Neural progenitor cell (in vitro differentiated cells): Measurements from ENCODE around the gene HOXD3. TPM values are rescaled to one million over a fixed set of nuclear protein-coding genes. Genes with fewer than 3 reads are reported as not detected.

Experiments
- DNase-seq: peaks from one replicate; pipeline ENCODE4 v3.0.0-alpha.2; 2016; ENCODE audit warnings: low spot score
- H2AFZ ChIP-seq: fragments of 200-600 bp; sonication (generic); replicated peaks from 2 replicates; pipeline ENCODE4 v1.6.1; 2016; ENCODE audit warnings: antibody characterized with exemption
- H3F3A ChIP-seq: fragments of 200-600 bp; sonication (generic); 2 replicates; pipeline ENCODE4 v1.6.1; 2016; ENCODE audit warnings: antibody characterized with exemption, low read depth
- H3K27ac ChIP-seq: fragments of 200-600 bp; sonication (generic); 2 replicates; pipeline ENCODE4 v1.5.1; 2016; ENCODE audit warnings: mild to moderate bottlenecking
- H3K27me3 ChIP-seq: fragments of 200-600 bp; sonication (generic); 2 replicates; pipeline ENCODE4 v1.6.1; 2016; ENCODE audit warnings: mild to moderate bottlenecking, moderate library complexity
- H3K36me3 ChIP-seq: fragments of 200-600 bp; sonication (generic); 2 replicates; pipeline ENCODE4 v1.5.1; 2016
- H3K4me1 ChIP-seq: fragments of 200-600 bp; sonication (generic); 2 replicates; pipeline ENCODE4 v1.6.1; 2016; ENCODE audit warnings: mixed run types
- H3K4me2 ChIP-seq: fragments of 200-600 bp; sonication (generic); 2 replicates; pipeline ENCODE4 v1.6.1; 2016
- H3K4me3 ChIP-seq: fragments of 200-600 bp; sonication (generic); 2 replicates; pipeline ENCODE4 v1.5.1; 2016
- H3K79me2 ChIP-seq: fragments of 200-600 bp; sonication (generic); 2 replicates; pipeline ENCODE4 v1.6.1; 2016; ENCODE audit warnings: low read depth
- H3K9ac ChIP-seq: fragments of 200-600 bp; sonication (generic); 2 replicates; pipeline ENCODE4 v1.6.1; 2016
- H3K9me3 ChIP-seq: fragments of 200-600 bp; sonication (generic); 2 replicates; pipeline ENCODE4 v1.5.1; 2016; ENCODE audit warnings: low read depth
- H4K20me1 ChIP-seq: fragments of 200-600 bp; sonication (generic); 2 replicates; pipeline ENCODE4 v1.6.1; 2016; ENCODE audit warnings: low read depth
- H3K27ac Mint-ChIP-seq: 3 replicates; pipeline ENCODE4 v1.8.0; 2021; ENCODE audit warnings: mixed read lengths
- H3K27me3 Mint-ChIP-seq: 2 replicates; pipeline ENCODE4 v1.8.0; 2022; ENCODE audit warnings: low read depth, mild to moderate bottlenecking, inconsistent platforms, moderate library complexity, mixed read lengths; ENCODE audit not compliant: insufficient read depth
- H3K36me3 Mint-ChIP-seq: 3 replicates; pipeline ENCODE4 v1.8.0; 2021; ENCODE audit warnings: mixed read lengths
- H3K4me1 Mint-ChIP-seq: 3 replicates; pipeline ENCODE4 v1.8.0; 2021; ENCODE audit warnings: mixed read lengths
- H3K4me3 Mint-ChIP-seq: 3 replicates; pipeline ENCODE4 v1.8.0; 2021; ENCODE audit warnings: mild to moderate bottlenecking, moderate library complexity, mixed read lengths
- H3K9me3 Mint-ChIP-seq: 3 replicates; pipeline ENCODE4 v1.8.0; 2020; ENCODE audit warnings: mixed read lengths
- EZH2 ChIP-seq: fragments of 200-600 bp; sonication (generic); IDR thresholded peaks from 2 replicates; pipeline ENCODE4 v1.6.1; 2017; ENCODE audit warnings: antibody characterized with exemption, mild to moderate bottlenecking, moderate library complexity
- EZH2phosphoT487 ChIP-seq: fragments of 200-600 bp; sonication (generic); IDR thresholded peaks from 2 replicates; pipeline ENCODE4 v1.6.1; 2017; ENCODE audit warnings: antibody characterized with exemption
- total RNA-seq: library from RNA; depleted of rRNA; stranded (reverse); fragments of >200 nt; gene quantifications from 2 replicates; pipeline ENCODE4 v1.2.3, GENCODE V29; 2015; ENCODE audit warnings: low replicate concordance
- TF ChIP-seq, protein P1 (sequence below): fragments of 200-600 bp; sonication (generic); IDR thresholded peaks from 2 replicates; pipeline ENCODE4 v1.5.1; 2017; ENCODE audit warnings: antibody characterized with exemption, mild to moderate bottlenecking

The HOXD3 gene
- total RNA-seq, 1 donor from 2014 or later, result not detected

DNA sequence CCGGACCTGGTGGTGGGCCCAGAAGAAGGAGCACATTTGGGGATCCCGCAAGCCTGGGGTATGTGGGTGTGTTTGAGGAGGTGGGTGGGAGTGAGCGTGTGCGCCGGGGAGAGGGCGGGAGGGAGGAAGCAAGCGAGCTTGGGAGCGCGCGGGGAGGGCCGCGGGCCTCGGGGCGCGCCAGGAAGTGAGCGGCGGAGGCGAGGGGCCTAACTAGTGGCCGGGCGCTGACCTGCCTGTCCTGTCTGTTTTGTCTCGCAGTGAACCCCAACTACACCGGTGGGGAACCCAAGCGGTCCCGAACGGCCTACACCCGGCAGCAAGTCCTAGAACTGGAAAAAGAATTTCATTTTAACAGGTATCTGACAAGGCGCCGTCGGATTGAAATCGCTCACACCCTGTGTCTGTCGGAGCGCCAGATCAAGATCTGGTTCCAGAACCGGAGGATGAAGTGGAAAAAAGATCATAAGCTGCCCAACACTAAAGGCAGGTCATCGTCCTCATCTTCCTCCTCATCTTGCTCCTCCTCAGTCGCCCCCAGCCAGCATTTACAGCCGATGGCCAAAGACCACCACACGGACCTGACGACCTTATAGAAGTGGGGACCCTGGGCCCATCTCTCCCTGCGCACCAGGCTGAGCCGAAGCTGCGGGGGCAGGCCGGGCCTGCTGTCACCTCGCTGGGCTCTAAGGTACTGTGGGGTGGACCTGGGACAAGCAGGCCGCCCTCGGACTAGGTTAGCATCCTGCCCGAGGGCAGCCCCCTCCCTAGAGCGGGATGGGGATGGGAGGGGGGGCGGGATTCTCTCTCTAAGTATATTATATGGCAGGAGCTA is 4.5 kb upstream of the HOXD3 start:
- no peaks in the 10 kb centered on the region for H3K36me3 Mint-ChIP-seq
- peaks cover 7% of the 10 kb centered on the region for H3K9me3 Mint-ChIP-seq
- peaks cover 94% of the 10 kb centered on the region for H3K27me3 Mint-ChIP-seq
- no peaks in the 10 kb centered on the region for H3K79me2 ChIP-seq
- no peak overlapping the region for H3K9ac ChIP-seq
- no peaks in the 10 kb centered on the region for H3K9me3 ChIP-seq
- H2AFZ ChIP-seq, result no peak overlapping the region
- no peak overlapping the region for H3K4me3 Mint-ChIP-seq
- no peak for DNase-seq
- no peaks in the 10 kb centered on the region for H3K4me1 ChIP-seq
- H3K27me3 ChIP-seq, result peaks cover 100% of the 10 kb centered on the region
- no peaks in the 10 kb centered on the region for H3K36me3 ChIP-seq
- H3K27ac ChIP-seq, result no peak overlapping the region
- TF ChIP-seq EZH2 (peak; percentile 74), EZH2phosphoT487 (peak; percentile 84)
- TF ChIP-seq, protein P1, sequence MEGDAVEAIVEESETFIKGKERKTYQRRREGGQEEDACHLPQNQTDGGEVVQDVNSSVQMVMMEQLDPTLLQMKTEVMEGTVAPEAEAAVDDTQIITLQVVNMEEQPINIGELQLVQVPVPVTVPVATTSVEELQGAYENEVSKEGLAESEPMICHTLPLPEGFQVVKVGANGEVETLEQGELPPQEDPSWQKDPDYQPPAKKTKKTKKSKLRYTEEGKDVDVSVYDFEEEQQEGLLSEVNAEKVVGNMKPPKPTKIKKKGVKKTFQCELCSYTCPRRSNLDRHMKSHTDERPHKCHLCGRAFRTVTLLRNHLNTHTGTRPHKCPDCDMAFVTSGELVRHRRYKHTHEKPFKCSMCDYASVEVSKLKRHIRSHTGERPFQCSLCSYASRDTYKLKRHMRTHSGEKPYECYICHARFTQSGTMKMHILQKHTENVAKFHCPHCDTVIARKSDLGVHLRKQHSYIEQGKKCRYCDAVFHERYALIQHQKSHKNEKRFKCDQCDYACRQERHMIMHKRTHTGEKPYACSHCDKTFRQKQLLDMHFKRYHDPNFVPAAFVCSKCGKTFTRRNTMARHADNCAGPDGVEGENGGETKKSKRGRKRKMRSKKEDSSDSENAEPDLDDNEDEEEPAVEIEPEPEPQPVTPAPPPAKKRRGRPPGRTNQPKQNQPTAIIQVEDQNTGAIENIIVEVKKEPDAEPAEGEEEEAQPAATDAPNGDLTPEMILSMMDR, result no peak
- H4K20me1 ChIP-seq, result peaks cover 96% of the 10 kb centered on the region
- H3K4me3 ChIP-seq, result no peak overlapping the region
- H3K4me2 ChIP-seq, result no peak overlapping the region
- no peaks in the 10 kb centered on the region for H3F3A ChIP-seq
- no peak overlapping the region for H3K27ac Mint-ChIP-seq
- H3K4me1 Mint-ChIP-seq, result peaks cover 2% of the 10 kb centered on the region

DNA sequence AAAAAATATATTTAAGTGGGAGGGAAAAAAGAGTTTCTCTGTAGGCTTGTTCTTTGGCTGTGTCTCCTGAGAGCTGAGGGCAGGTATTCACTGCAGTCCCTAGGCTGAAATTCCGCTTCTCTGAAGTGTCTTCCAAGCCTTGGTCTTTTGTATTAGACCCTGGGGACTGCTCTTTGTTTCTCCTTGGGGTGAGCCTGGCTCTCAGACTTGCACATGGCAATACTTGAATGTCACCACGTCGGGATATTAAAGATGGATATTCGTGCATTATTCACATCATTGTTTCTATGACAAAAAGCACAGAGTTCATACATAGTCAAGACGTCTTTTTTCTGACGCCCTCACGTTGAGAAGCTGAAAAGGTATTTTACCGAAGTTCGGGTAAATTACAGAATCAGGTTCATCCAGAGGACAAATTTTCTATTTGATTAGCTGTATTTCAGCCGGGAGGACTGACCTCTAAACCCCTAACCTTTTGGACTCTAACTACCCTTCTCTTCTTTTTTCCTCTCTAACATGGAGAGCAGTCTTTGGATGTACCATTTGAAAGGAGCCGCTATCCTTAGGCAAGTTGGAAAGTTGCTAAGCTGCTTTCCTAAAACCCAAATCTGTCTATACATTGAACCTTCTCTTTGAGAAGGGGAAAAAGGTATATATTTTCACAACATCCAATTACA is 2.4 kb upstream of the HOXD3 start:
- H3K9me3 Mint-ChIP-seq, result peaks cover 7% of the 10 kb centered on the region
- H3K4me1 Mint-ChIP-seq, result peaks cover 9% of the 10 kb centered on the region
- H3K27ac ChIP-seq, result no peak overlapping the region
- H3K36me3 ChIP-seq, result no peaks in the 10 kb centered on the region
- no peak overlapping the region for H3K9ac ChIP-seq
- DNase-seq, result peak; percentile 36
- no peaks in the 10 kb centered on the region for H3K4me1 ChIP-seq
- H3K27ac Mint-ChIP-seq, result no peak overlapping the region
- no peak overlapping the region for H3K4me3 ChIP-seq
- TF ChIP-seq EZH2 (no peak), EZH2phosphoT487 (no peak)
- TF ChIP-seq, protein P1, result no peak
- no peak overlapping the region for H3K4me3 Mint-ChIP-seq
- peaks cover 100% of the 10 kb centered on the region for H3K27me3 ChIP-seq
- H4K20me1 ChIP-seq, result peaks cover 96% of the 10 kb centered on the region
- no peak overlapping the region for H3K4me2 ChIP-seq
- H3K36me3 Mint-ChIP-seq, result no peaks in the 10 kb centered on the region
- H3K9me3 ChIP-seq, result no peaks in the 10 kb centered on the region
- H2AFZ ChIP-seq, result no peak overlapping the region
- no peaks in the 10 kb centered on the region for H3K79me2 ChIP-seq
- H3K27me3 Mint-ChIP-seq, result peaks cover 92% of the 10 kb centered on the region
- H3F3A ChIP-seq, result no peaks in the 10 kb centered on the region

DNA sequence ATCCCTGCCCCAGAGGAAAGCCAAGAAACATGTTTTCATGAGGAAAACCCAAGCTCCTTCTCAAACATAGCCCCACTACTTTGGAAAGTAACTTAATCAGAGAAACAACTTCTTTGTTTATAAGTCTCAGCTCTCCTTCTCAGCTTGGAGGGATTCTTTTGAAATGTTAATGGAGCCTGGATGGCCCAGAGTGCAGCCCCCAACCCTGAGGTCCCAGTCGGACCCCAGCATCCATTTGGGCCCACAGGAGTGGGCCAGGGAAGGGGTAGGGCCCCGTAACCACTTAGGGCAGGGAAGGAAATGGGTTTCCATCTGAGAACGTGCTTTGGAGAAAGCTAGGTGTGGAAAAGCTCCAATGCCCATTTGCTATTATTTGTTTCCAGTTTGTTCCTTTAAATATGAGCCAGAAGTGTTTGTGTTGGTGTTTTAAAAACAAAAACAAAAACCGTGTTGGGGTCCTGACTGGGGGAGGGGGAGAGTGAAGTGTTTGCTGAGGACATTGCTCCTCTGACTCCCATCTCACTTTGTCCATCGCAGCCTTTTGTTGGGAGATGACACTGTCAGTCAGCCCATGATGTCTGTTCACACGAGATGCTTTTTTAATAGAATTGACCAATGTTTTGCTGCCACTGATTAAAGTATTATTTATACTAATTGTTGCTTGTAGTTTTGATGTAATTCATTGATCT is 1.6 kb upstream of the HOXD3 start:
- Histone ChIP-seq H3F3A (no peaks in the 10 kb centered on the region), H3K36me3 (no peaks in the 10 kb centered on the region), H3K79me2 (no peaks in the 10 kb centered on the region), H3K4me2 (no peak overlapping the region), H3K4me3 (no peak overlapping the region), H3K27me3 (peaks cover 100% of the 10 kb centered on the region), H2AFZ (no peak overlapping the region), H3K9me3 (no peaks in the 10 kb centered on the region), H4K20me1 (peaks cover 96% of the 10 kb centered on the region), H3K9ac (no peak overlapping the region), H3K4me1 (no peaks in the 10 kb centered on the region), H3K27ac (no peak overlapping the region)
- no peak overlapping the region for H3K4me3 Mint-ChIP-seq
- peaks cover 92% of the 10 kb centered on the region for H3K27me3 Mint-ChIP-seq
- TF ChIP-seq EZH2phosphoT487 (no peak), EZH2 (no peak)
- TF ChIP-seq, protein P1, result no peak
- peaks cover 9% of the 10 kb centered on the region for H3K4me1 Mint-ChIP-seq
- H3K9me3 Mint-ChIP-seq, result peaks cover 7% of the 10 kb centered on the region
- DNase-seq, result no peak
- no peak overlapping the region for H3K27ac Mint-ChIP-seq
- no peaks in the 10 kb centered on the region for H3K36me3 Mint-ChIP-seq
